GM18505 (cell line): Measurements from ENCODE around the gene TRIM8.

Experiments
- ATAC-seq: cut with Tn5 transposase; IDR thresholded peaks from one replicate; pipeline ENCODE4 v1.9.1; 2021; ENCODE audit not compliant: unreplicated experiment
- POLR2A ChIP-seq: IDR thresholded peaks from 4 replicates; pipeline ENCODE4 v1.6.1; 2011; ENCODE audit warnings: borderline replicate concordance; ENCODE audit not compliant: insufficient read depth, insufficient read length; ENCODE audit errors: extremely low read depth

TRIM8 gene

GRCh38 chr10:102644066-102644645 is at the start of gene TRIM8:
Gene TRIM8 (plus strand): TSS chr10:102644479. CDS start chr10:102644618, 139 bp downstream.
- no peak for TF ChIP-seq POLR2A
- no peak for ATAC-seq

- ATAC-seq: no peak
- TF ChIP-seq POLR2A: no peak
Observed at GRCh38 chr10:102595293-102595692, 49.0 kb upstream of the TRIM8 start.

GRCh38 chr10:102595897-102596296 is 48.4 kb upstream of the TRIM8 start:
- no peak for TF ChIP-seq POLR2A
- ATAC-seq: no peak

- no peak for TF ChIP-seq POLR2A
- ATAC-seq: no peak
Observed at GRCh38 chr10:102596506-102596971, 47.7 kb upstream of the TRIM8 start.

- TF ChIP-seq POLR2A: no peak
- ATAC-seq: no peak
Observed at GRCh38 chr10:102597131-102597991, 46.9 kb upstream of the TRIM8 start.

- no peak for ATAC-seq
Observed at GRCh38 chr10:102598243-102598642, 46.0 kb upstream of the TRIM8 start.

GRCh38 chr10:102599565-102600327 is 44.5 kb upstream of the TRIM8 start:
- no peak for ATAC-seq

More at GRCh38 chr10:102598243-102598642, 46.0 kb upstream of the TRIM8 start:
- TF ChIP-seq POLR2A: no peak

GRCh38 chr10:102600816-102601215 is 43.5 kb upstream of the TRIM8 start:
- no peak for ATAC-seq
- no peak for TF ChIP-seq POLR2A

More at GRCh38 chr10:102599565-102600327, 44.5 kb upstream of the TRIM8 start:
- no peak for TF ChIP-seq POLR2A

GRCh38 chr10:102601639-102602038 is 42.6 kb upstream of the TRIM8 start:
- TF ChIP-seq POLR2A: no peak
- ATAC-seq: no peak

- TF ChIP-seq POLR2A: no peak
- ATAC-seq: no peak
Observed at GRCh38 chr10:102602272-102603045, 41.8 kb upstream of the TRIM8 start.

- TF ChIP-seq POLR2A: no peak
- no peak for ATAC-seq
Observed at GRCh38 chr10:102603946-102604345, 40.3 kb upstream of the TRIM8 start.

GRCh38 chr10:102604439-102604841 is 39.8 kb upstream of the TRIM8 start:
- no peak for TF ChIP-seq POLR2A
- no peak for ATAC-seq

GRCh38 chr10:102605712-102606111 is 38.6 kb upstream of the TRIM8 start:
- no peak for ATAC-seq
- no peak for TF ChIP-seq POLR2A

GRCh38 chr10:102608487-102608886 is 35.8 kb upstream of the TRIM8 start:
- no peak for ATAC-seq
- no peak for TF ChIP-seq POLR2A
